Measurements from ENCODE around the gene RBP4. TPM values are rescaled to one million over a fixed set of nuclear protein-coding genes. Genes with fewer than 3 reads are reported as not detected.

The RBP4 gene
- total RNA-seq, 1 experiment from 2014 or later = 2.2 TPM

GRCh38 chr10:93570383-93570782, 30.7 kb downstream of the RBP4 start (continued):
- TF ChIP-seq ATF6 (CRISPR knock-in tag; IDR thresholded peaks at IDR 0.05) (no peak), ZNF671 (CRISPR knock-in tag; IDR thresholded peaks at IDR 0.05) (no peak), RELA (CRISPR knock-in tag; IDR thresholded peaks at IDR 0.05; ENCODE audit: borderline replicate concordance) (no peak)

- ATAC-seq = no peak
- POLR2A ChIA-PET = no interaction called here
Observed at GRCh38 chr10:93568105-93568390, 33.0 kb downstream of the RBP4 start.

More at GRCh38 chr10:93568105-93568390, 33.0 kb downstream of the RBP4 start:
- Mint-ChIP-seq H3K27ac (no peak overlapping the region), H3K9me3 (no peaks in the 10 kb centered on the region), H3K4me1 (peaks cover 21% of the 10 kb centered on the region), H3K36me3 (no peaks in the 10 kb centered on the region), H3K4me3 (peak overlapping the region; percentile 86), H3K27me3 (ENCODE audit: low read depth) (peaks cover 90% of the 10 kb centered on the region)
- CTCF ChIA-PET = interaction anchor here (0.8 to 1.9 kb wide), 6 partner anchors 9 to 254 kb away, joined by 3 to 18 read pairs (median 6); no protein-coding TSS in a partner anchor
- DNase-seq (ENCODE audit: low spot score) = peak; percentile 18
- TF ChIP-seq, protein P1, sequence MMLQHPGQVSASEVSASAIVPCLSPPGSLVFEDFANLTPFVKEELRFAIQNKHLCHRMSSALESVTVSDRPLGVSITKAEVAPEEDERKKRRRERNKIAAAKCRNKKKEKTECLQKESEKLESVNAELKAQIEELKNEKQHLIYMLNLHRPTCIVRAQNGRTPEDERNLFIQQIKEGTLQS (CRISPR knock-in tag; conservative IDR thresholded peaks at IDR 0.05) = no peak
- TF ChIP-seq ZNF317 (CRISPR knock-in tag; IDR thresholded peaks at IDR 0.05; ENCODE audit: borderline replicate concordance, low read depth) (no peak), NR3C1 (CRISPR knock-in tag; conservative IDR thresholded peaks at IDR 0.05; ENCODE audit: low read depth) (no peak), EMX1 (CRISPR knock-in tag; IDR thresholded peaks at IDR 0.05) (no peak), ZNF281 (CRISPR knock-in tag; IDR thresholded peaks at IDR 0.05) (no peak), FOXK1 (CRISPR knock-in tag; IDR thresholded peaks at IDR 0.05) (no peak), JUN (CRISPR knock-in tag; IDR thresholded peaks at IDR 0.05) (no peak), ATF1 (CRISPR knock-in tag; IDR thresholded peaks at IDR 0.05) (no peak), FOXJ3 (CRISPR knock-in tag; IDR thresholded peaks at IDR 0.05; ENCODE audit: borderline replicate concordance) (no peak), ZBTB21 (CRISPR knock-in tag; IDR thresholded peaks at IDR 0.05; ENCODE audit: borderline replicate concordance) (no peak), ETV6 (CRISPR knock-in tag; IDR thresholded peaks at IDR 0.05) (no peak), FOXP1 (CRISPR knock-in tag; IDR thresholded peaks at IDR 0.05; ENCODE audit: borderline replicate concordance) (no peak)
- TF ChIP-seq, protein P2, sequence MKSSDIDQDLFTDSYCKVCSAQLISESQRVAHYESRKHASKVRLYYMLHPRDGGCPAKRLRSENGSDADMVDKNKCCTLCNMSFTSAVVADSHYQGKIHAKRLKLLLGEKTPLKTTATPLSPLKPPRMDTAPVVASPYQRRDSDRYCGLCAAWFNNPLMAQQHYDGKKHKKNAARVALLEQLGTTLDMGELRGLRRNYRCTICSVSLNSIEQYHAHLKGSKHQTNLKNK (CRISPR knock-in tag; IDR thresholded peaks at IDR 0.05) = no peak
- TF ChIP-seq, protein P3, sequence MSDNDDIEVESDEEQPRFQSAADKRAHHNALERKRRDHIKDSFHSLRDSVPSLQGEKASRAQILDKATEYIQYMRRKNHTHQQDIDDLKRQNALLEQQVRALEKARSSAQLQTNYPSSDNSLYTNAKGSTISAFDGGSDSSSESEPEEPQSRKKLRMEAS (CRISPR knock-in tag; IDR thresholded peaks at IDR 0.05) = no peak
- TF ChIP-seq, protein P4, sequence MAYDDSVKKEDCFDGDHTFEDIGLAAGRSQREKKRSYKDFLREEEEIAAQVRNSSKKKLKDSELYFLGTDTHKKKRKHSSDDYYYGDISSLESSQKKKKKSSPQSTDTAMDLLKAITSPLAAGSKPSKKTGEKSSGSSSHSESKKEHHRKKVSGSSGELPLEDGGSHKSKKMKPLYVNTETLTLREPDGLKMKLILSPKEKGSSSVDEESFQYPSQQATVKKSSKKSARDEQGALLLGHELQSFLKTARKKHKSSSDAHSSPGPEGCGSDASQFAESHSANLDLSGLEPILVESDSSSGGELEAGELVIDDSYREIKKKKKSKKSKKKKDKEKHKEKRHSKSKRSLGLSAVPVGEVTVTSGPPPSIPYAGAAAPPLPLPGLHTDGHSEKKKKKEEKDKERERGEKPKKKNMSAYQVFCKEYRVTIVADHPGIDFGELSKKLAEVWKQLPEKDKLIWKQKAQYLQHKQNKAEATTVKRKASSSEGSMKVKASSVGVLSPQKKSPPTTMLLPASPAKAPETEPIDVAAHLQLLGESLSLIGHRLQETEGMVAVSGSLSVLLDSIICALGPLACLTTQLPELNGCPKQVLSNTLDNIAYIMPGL (CRISPR knock-in tag; IDR thresholded peaks at IDR 0.05) = no peak
- TF ChIP-seq, protein P5, sequence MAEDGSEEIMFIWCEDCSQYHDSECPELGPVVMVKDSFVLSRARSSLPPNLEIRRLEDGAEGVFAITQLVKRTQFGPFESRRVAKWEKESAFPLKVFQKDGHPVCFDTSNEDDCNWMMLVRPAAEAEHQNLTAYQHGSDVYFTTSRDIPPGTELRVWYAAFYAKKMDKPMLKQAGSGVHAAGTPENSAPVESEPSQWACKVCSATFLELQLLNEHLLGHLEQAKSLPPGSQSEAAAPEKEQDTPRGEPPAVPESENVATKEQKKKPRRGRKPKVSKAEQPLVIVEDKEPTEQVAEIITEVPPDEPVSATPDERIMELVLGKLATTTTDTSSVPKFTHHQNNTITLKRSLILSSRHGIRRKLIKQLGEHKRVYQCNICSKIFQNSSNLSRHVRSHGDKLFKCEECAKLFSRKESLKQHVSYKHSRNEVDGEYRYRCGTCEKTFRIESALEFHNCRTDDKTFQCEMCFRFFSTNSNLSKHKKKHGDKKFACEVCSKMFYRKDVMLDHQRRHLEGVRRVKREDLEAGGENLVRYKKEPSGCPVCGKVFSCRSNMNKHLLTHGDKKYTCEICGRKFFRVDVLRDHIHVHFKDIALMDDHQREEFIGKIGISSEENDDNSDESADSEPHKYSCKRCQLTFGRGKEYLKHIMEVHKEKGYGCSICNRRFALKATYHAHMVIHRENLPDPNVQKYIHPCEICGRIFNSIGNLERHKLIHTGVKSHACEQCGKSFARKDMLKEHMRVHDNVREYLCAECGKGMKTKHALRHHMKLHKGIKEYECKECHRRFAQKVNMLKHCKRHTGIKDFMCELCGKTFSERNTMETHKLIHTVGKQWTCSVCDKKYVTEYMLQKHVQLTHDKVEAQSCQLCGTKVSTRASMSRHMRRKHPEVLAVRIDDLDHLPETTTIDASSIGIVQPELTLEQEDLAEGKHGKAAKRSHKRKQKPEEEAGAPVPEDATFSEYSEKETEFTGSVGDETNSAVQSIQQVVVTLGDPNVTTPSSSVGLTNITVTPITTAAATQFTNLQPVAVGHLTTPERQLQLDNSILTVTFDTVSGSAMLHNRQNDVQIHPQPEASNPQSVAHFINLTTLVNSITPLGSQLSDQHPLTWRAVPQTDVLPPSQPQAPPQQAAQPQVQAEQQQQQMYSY (CRISPR knock-in tag; IDR thresholded peaks at IDR 0.05) = no peak
- TF ChIP-seq, protein P6, sequence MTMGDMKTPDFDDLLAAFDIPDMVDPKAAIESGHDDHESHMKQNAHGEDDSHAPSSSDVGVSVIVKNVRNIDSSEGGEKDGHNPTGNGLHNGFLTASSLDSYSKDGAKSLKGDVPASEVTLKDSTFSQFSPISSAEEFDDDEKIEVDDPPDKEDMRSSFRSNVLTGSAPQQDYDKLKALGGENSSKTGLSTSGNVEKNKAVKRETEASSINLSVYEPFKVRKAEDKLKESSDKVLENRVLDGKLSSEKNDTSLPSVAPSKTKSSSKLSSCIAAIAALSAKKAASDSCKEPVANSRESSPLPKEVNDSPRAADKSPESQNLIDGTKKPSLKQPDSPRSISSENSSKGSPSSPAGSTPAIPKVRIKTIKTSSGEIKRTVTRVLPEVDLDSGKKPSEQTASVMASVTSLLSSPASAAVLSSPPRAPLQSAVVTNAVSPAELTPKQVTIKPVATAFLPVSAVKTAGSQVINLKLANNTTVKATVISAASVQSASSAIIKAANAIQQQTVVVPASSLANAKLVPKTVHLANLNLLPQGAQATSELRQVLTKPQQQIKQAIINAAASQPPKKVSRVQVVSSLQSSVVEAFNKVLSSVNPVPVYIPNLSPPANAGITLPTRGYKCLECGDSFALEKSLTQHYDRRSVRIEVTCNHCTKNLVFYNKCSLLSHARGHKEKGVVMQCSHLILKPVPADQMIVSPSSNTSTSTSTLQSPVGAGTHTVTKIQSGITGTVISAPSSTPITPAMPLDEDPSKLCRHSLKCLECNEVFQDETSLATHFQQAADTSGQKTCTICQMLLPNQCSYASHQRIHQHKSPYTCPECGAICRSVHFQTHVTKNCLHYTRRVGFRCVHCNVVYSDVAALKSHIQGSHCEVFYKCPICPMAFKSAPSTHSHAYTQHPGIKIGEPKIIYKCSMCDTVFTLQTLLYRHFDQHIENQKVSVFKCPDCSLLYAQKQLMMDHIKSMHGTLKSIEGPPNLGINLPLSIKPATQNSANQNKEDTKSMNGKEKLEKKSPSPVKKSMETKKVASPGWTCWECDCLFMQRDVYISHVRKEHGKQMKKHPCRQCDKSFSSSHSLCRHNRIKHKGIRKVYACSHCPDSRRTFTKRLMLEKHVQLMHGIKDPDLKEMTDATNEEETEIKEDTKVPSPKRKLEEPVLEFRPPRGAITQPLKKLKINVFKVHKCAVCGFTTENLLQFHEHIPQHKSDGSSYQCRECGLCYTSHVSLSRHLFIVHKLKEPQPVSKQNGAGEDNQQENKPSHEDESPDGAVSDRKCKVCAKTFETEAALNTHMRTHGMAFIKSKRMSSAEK (CRISPR knock-in tag; IDR thresholded peaks at IDR 0.05; ENCODE audit: borderline replicate concordance) = no peak
